ENCODE measurements around the gene ALDH4A1.
"Not testable (repeated sequence)": the region's sequence is repeated elsewhere in the genome, so short reads cannot be mapped to it uniquely, and the experiment has no call there.

The ALDH4A1 gene

DNA sequence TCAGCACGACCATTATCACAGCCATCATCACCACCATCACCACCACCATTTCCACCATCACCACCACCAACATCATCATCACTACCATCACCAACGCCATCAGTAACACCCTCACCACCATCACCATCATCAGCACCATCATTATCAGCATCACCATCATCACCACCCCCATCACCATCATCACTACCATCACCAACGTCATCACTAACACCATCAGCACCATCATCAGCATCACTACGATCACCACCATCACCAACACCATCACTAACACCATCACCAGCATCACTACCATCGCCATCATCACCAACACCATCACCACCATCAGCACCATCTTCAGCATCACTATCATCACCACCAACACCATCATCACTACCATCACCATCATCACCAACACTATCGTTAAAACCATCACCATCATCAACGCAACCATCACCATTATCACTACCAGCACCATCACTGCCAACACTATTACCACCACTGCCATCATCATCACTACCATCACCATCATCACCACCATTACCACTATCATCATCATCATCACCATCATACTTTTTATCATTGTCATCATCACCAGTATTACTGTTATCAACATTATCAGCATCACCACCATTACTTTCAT is 44.2 kb downstream of the ALDH4A1 start:
- no peak for DNase-seq (ENCODE audit: low read depth in 1 of 2, low spot score in 1 of 2)

DNA sequence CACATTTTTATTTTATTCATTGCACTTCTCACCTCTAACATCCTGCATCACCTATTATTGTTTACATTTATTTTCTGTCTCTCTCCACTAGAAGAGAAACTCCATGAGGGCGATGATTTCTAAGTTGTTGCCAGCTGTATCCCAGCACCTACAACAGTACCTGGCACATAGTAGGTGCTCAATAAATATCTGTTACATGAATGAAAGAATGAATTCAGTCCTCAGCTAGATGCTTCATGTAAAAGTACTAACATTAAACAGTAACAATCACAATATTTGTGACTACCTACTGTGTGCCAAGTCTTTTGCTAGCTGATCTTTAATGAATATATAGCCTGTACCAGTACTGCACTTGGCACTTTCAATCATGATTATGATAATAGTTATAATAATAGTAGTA is 45.9 kb downstream of the ALDH4A1 start:
- no peak for DNase-seq (ENCODE audit: low read depth in 1 of 2, low spot score in 1 of 2)

DNA sequence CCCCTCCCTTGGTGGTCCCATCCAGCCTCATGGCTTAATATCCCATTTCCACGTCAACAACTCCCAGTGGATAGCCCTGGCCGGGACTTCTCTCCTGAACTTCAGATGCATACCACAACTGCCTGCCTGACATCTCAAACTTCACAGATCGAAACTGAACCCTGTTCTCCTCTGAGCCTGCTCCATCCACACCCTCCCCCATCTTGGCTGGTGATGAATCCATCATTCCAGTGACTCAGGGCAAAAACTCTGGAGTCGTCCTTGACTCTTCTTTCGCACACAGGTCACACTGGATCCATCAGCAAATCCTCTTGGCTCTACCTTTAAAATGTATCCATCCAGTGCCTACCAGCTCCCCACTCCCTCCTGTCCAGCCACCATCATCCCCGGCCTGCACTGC is 46.8 kb downstream of the ALDH4A1 start:
- DNase-seq (ENCODE audit: low read depth in 1 of 2, low spot score in 1 of 2): no peak

DNA sequence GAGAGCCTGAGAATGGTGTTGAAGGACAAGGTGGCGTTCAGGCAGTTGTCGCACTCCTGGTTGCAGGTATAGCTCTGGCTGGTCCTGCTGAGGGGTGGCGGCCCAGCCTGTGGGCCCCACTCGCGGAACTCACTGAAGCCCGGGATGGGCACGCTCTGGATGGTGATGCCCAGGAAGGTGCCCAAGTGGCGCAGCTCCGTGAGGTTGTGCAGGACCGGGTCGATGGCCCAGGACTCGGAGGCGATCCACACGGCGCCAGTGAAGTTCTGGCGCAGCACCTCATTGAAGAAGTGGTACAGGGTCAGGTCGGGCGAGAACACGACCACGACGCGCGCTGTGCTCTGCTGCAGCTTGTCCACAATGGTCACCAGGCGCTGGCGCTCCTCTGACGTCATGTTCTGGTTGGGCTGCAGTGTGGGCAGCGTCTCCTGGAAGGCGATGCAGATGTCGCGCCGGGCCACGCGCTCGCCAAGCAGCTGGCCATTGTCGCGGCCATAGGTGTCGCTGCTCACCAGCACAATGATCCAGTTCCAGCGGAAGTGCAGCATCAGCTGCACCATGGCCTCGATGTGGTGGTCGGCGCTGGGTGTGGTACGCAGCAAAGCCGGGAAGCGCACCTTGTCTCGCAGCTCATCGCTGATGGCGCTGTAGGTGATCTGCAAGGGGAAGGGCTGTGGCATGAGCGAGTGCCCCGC is 47.9 kb downstream of the ALDH4A1 start:
- DNase-seq (ENCODE audit: low read depth in 1 of 2, low spot score in 1 of 2): no peak

DNA sequence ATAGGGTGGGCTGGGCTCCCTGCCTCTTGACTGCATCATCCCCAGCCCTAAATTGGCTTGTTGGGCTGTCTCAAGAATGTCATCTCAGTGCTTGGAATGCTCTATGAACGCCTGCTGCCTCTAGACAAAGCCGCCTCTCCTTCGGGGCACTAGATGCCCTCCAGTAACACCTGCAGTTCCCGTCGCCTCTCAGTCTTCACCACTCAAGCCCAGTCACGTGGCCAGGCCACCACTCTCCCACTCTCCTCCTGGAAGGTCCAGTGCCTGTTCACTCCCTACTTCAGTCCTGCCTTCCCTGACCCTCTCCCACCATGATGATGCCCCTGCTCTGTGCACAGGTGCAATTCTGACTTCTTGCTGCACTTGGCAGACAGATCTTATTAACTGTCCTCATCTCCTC is 49.9 kb downstream of the ALDH4A1 start:
- no peak for DNase-seq (ENCODE audit: low read depth in 1 of 2, low spot score in 1 of 2)

DNA sequence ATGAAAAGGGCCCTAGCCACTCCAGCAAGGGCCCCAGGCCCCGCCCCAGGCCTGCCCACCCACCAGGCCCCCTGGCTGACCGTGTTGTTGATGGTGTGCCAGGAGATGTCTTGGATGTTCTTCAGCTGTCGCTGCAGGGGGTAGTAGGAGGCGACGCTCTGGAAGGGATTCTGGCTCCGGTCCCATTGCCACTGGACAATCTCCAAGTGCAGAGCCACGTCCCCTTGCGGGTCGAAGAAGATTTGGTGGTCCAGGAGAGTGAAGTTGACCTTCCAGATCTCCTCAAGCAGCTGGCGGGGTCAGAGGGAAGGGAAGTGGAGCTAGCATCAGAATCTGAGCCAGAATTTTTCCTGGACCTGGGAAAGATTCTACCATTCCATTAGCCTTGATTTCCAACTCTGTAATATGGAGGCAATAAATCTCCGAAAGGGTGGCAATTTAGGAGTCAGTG is 53.1 kb downstream of the ALDH4A1 start:
- DNase-seq (ENCODE audit: low read depth in 1 of 2, low spot score in 1 of 2): no peak

DNA sequence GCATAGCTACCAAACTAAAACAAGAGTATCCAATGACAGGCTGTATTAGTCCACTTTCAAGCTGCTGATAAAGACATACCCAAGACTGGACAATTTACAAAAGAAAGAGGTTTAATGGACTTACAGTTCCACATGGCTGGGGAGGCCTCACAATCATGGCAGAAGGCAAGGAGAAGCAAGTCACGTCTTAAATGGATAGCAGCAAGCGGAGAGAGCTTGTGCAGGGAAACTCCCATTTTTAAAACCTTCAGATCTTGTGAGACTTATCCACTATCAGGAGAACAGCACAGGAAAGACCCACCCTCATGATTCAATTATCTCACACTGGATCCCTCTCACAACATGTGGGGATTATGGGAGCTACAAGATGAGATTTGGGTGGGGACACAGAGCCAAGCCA is 54.6 kb downstream of the ALDH4A1 start:
- not testable (repeated sequence) for DNase-seq (ENCODE audit: low read depth in 1 of 2, low spot score in 1 of 2)

DNA sequence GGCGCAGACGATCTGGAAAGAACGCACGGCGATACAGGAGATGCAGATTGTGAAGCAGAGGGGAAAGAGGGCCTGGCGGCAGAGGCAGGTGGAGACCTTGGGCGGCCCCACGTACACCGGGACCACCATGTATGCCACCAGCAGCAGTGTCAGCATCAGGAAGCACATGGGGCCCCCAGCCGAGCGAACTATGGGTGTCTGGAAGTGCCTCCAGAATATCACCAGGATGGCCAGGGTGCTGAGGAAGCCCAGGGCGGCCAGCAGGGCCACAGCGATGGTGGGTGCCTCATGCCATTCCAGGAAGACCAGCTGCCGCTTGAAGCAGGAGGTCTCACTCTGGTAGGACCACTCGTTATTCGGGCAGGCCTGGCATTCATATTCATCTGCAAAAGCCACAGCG is 62.2 kb downstream of the ALDH4A1 start:
- no peak for DNase-seq (ENCODE audit: low read depth in 1 of 2, low spot score in 1 of 2)

DNA sequence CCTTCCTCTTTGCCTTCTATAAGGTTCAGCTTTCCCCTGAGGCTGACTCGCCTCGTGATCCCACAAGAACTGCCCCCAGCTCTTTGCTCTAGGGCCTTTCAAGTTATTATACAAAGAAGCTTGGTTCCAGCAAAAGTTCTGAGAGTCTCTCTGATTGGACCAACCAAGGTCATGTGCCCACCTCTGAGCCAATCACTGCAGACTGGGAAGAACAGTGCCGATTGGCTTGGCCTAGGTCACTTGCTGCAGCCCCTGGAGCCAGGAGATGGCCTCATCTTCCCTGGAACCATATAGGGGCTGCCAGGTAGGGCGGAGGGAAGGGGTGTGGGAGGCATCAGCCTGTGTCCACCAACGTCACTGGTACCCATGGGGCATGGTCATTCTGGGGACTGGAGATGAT is 65.7 kb downstream of the ALDH4A1 start:
- no peak for DNase-seq (ENCODE audit: low read depth in 1 of 2, low spot score in 1 of 2)

DNA sequence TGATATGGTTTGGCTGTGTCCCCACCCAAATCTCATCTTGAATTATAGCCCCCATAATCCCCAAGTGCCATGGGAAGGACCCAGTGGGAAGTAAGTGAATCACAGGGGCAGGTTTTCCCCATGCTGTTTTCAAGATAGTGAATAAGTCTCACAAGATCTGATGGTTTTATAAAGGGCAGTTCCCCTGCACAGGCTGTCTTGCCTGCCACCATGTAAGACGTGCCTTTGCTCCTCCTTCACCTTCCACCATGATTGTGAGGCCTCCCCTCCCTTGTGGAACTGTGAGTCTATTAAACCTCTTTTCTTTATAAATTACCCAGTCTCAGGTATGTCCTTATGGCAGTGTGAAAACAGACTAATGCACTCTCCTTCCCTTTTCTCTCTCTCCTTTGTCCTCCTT is 70.0 kb downstream of the ALDH4A1 start:
- DNase-seq (ENCODE audit: low read depth in 1 of 2, low spot score in 1 of 2): not testable (repeated sequence)

DNA sequence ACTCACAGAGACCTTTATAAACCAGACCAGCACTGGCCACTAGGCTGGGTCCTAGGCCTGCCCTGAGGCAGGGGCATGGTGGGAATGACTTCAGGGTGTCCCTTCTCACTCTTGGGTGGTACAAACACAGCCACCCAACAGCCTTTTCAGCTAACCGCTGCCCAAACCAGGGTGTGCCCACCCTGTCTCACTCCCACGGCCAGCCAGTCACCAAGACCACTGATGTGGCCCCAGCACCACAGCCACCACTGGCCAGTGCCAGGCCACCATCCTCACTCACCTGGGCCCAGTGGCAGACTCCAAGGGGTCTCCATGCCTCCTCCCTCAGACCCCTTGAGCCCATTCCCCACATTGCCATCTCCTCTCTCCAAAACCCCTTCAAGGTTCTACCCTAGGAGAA is 70.7 kb downstream of the ALDH4A1 start:
- no peak for DNase-seq (ENCODE audit: low read depth in 1 of 2, low spot score in 1 of 2)

DNA sequence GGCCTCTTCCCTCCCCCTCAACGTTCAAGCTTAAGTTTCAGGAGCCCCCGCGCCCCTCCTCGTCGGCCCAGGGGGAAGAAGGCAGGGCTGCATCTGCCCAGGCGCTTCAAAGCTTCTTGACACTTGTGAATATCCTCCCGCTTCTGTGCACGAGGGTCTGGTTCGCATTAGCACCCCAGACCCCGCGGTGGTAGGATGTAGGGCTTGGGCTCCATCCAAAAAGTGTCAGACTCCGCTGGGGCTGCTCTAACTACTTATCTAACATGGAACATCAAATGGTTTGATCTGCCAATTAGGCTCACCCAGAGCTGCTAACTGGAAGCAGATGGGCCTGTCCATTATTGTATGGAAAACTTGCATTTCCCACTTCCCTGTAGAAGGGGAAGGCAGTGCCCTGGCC is 71.8 kb downstream of the ALDH4A1 start:
- DNase-seq (ENCODE audit: low read depth in 1 of 2, low spot score in 1 of 2): no peak

DNA sequence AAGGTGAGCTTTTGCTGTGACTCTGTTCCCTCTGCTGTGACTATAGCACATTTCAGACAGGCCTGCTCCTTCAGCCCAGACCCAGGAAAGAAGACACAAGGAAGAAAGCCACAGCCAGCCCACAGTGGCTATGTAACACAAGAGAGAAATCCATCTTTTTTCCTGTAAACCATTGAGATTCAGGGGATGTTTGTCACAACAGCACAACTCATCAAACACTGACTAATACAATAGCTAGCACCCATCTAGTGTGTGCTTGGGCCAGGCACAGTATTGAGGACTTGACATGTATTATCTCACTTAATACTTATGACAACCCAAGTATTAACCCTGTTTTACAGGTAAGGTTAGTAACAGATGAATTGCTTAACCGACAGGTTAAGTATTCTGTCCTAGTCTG is 72.7 kb downstream of the ALDH4A1 start:
- DNase-seq (ENCODE audit: low read depth in 1 of 2, low spot score in 1 of 2): no peak

DNA sequence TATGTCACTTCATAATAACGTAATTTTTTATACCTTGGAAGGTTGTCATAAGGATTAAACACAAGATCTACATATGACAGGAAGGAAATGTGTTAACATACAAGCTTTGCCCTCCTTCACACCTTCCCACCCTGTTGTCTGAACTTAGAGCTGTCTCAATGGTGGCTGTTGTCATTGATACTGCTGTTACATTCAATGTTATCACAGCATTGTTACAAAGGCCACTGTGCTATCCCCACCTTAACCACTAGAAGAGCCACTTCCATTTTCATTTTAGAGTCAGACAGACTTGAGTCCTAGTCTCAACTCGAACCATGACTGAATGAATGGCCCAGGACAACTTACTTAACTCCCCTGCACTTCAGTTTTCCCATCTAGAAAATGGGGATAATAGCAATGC is 74.1 kb downstream of the ALDH4A1 start:
- no peak for DNase-seq (ENCODE audit: low read depth in 1 of 2, low spot score in 1 of 2)

DNA sequence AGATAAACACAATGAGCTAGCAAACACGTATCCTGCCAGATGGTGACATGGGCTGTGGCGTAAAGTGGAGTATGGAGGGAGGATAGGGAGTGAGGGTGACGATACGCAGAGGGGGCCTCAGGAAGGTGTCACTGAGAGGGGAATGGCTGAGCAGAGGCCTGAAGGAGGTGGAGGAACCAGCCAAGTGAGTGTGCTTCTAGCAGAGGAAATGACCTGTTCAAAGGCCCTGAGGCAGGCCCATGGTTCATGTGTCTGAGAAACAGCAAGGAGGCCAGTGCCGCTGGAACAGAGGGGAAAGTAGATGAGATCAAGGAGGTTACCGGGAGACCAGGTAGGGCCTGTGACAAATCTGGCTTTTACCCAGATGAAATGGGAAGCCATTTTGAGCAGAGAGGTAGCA is 78.9 kb downstream of the ALDH4A1 start:
- DNase-seq (ENCODE audit: low read depth in 1 of 2, low spot score in 1 of 2): no peak
